Pancreas (tissue), 10 donors: ENCODE measurements around the gene MYO7B. TPM values are rescaled to one million over a fixed set of nuclear protein-coding genes. Genes with fewer than 3 reads are reported as not detected.
A peak's percentile ranks its signal among the peaks of the same experiment; 100 is the strongest.

ENCODE experiments used
- ATAC-seq, 4 donors: fragments of 200-7000 bp; cut with Tn5 transposase; one replicate each; pipeline versions ENCODE4 v1.8.0 to v1.9.1; 2020; ENCODE audit warnings: mild to moderate bottlenecking in 4 of 4, moderate library complexity in 4 of 4
- DNase-seq, 6 donors: peaks; one replicate each; pipeline ENCODE4 v3.0.0-alpha.2; 2020
- FAIRE-seq: peaks from 2 replicates; lab custom pipeline; 2012; peaks lifted over from hg19 to GRCh38; lab: Jason Lieb, UNC
- H3K27ac ChIP-seq, 4 donors: fragments of 200-600 bp; sonication (generic); 1 replicate in 3 of 4; 2 replicates in 1 of 4; pipeline versions ENCODE4 v1.5.0 to v1.8.0; 2020
- H3K27me3 ChIP-seq, 4 donors: fragments of 200-600 bp; one replicate each; pipeline ENCODE4 v1.8.0; 2021
- H3K36me3 ChIP-seq, 3 donors: fragments of 200-600 bp; sonication (generic) in 1 of 3; one replicate each; pipeline versions ENCODE4 v1.5.0 to v1.8.0; 2020 to 2021
- H3K4me1 ChIP-seq, 3 donors: fragments of 200-600 bp; one replicate each; pipeline ENCODE4 v1.8.0; 2021
- H3K4me3 ChIP-seq, 4 donors: fragments of 200-600 bp; sonication (generic) in 2 of 4; one replicate each; pipeline versions ENCODE4 v1.5.0 to v1.8.0; 2020 to 2021
- H3K9me3 ChIP-seq, 4 donors: fragments of 200-600 bp; one replicate each; pipeline ENCODE4 v1.8.0; 2021
- WGBS, 2 donors: extraction: QIAGEN DNeasy Blood & Tissue Kit; methylation state at CpG; one replicate each; pipeline ENCODE4 v1.1.7; 2013; 5-methylcytosine and 5-hydroxymethylcytosine counted together
- intact Hi-C, 3 donors: fragments of 100-400 bp; cut with DNase I; formaldehyde crosslinking; loops; one replicate each; pipeline versions ENCODE4 v1.11.1 to v1.14.2; 2022
- polyA plus RNA-seq, 2 donors: library from polyadenylated mRNA; stranded (reverse); fragments of 200-250 nt; gene quantifications; one replicate each; pipeline ENCODE4 v1.2.3, GENCODE V29; 2013
- total RNA-seq, 6 donors: library from RNA; stranded (reverse); fragmentation: NEBNext Ultra II Directional in 4 of 6; extraction: Animal tissue kit (Norgen Biotek cat#: 25700) in 4 of 6; gene quantifications; one replicate each; pipeline versions ENCODE4 v1.2.1 to v1.2.4, GENCODE V29; 2021 to 2023
- TF ChIP-seq, protein P1 (sequence below), 4 donors: fragments of 200-600 bp; sonication (generic) in 3 of 4; IDR thresholded peaks; one replicate each; pipeline versions ENCODE4 v1.5.0 to v1.8.0; 2021; ENCODE audit warnings: antibody characterized with exemption in 4 of 4
- donor health status: healthy with polysubstance abuse.
- donor health status: DM: no; HTN: no; CAD: no; lungs with moderate emphysema.
- donor health status: DM: no; HTN: no; CAD: no.
- donor health status: control.
- donor health status: control.
- donor health status: Bipolar disorder and iron deficiency.
- donor health status: DM: yes; HTN: yes; CAD: no.
- donor health status: DM: no; HTN: no; CAD: no.
- donor health status: DM: no; HTN: no; CAD: no.
- donor health status: DM: yes; HTN: yes; CAD: no.

The MYO7B gene
- total and polyA plus RNA-seq, 8 donors, result 0.12 to 1.5 (median 0.83) TPM

DNA sequence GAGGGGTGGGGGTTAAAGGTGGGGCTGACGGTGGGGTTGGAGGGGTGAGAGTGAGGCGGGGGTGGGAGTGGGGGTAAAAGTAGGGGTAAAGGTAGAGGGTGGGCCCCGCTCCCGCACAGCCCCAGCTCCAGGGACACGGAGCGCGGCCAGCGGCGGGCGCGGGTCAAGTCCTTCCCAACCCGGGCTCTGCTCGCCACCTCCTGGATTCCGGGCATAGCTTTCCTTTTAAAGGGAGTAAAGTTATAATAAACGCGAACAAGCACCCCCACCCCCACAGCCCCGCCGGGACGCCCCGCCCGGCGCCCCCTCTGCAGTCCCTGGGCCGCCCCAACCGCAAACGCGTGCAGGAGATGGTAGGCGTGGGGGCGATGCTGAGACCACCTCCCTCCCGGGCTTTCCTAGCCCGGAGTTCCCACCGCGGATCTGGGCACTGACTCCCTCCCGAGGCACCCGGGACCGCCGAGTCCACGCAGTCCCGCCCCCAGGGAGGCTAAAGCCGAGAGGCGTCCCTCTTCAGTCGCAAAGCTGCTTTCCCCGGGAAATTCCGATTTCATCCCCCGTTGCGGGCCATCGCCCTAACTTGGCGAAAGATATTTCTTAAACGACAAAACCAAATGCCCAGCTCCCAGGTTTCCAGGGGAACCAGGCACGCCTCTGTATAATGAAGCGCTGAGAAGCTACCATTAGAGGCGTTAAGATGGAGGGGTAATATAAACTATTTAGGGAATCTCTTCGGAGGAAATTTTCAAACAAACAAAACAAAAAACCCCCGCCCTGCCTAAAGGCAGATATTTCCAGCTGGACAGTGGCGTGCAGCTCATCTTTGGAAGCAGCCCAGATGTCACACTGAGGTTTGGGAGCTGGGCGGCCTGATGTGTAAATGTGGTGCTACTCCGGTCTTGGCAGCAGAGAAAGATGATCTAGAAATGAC, 140.1 kb downstream of the MYO7B start, which contains the start of gene LIMS2:
Gene LIMS2, minus strand, starts transcription at position 200 of the 931 bp plus-strand sequence. CDS start 506 bp downstream, outside the sequence.
- Histone ChIP-seq H3K36me3 (no peaks in the 10 kb centered on the region), H3K4me1 (peaks cover 0 to 8% (median 0%) of the 10 kb centered on the region in 3 donors), H3K9me3 (no peaks in the 10 kb centered on the region), H3K4me3 (peak within 1 kb of the TSS; percentile 26 to 58 (median 40)), H3K27me3 (no peaks in the 10 kb centered on the region), H3K27ac (no peak within 1 kb of the TSS)
- peak; percentile 43 to 77 (median 66) for ATAC-seq
- 3 to 4% methylated on average over 41 to 56 of the region's 56 CpGs for WGBS, 2 donors
- intact Hi-C loops, result no loop called here
- FAIRE-seq, result no peak
- TF ChIP-seq, protein P1, sequence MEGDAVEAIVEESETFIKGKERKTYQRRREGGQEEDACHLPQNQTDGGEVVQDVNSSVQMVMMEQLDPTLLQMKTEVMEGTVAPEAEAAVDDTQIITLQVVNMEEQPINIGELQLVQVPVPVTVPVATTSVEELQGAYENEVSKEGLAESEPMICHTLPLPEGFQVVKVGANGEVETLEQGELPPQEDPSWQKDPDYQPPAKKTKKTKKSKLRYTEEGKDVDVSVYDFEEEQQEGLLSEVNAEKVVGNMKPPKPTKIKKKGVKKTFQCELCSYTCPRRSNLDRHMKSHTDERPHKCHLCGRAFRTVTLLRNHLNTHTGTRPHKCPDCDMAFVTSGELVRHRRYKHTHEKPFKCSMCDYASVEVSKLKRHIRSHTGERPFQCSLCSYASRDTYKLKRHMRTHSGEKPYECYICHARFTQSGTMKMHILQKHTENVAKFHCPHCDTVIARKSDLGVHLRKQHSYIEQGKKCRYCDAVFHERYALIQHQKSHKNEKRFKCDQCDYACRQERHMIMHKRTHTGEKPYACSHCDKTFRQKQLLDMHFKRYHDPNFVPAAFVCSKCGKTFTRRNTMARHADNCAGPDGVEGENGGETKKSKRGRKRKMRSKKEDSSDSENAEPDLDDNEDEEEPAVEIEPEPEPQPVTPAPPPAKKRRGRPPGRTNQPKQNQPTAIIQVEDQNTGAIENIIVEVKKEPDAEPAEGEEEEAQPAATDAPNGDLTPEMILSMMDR (IDR thresholded peaks at IDR 0.05), result no peak
- peak in 2 of 6 donors; percentile 31 to 70 for DNase-seq

GRCh38 chr2:127676906-127677305, 141.4 kb downstream of the MYO7B start:
- H3K36me3 ChIP-seq, result no peaks in the 10 kb centered on the region
- TF ChIP-seq, protein P1 (IDR thresholded peaks at IDR 0.05), result no peak
- no peak overlapping the region for H3K27ac ChIP-seq
- peak in 1 of 6 donors; percentile 35 for DNase-seq
- no peaks in the 10 kb centered on the region for H3K9me3 ChIP-seq
- no peak for FAIRE-seq
- 83 to 87% methylated on average over 2 of the region's 2 CpGs for WGBS, 2 donors
- intact Hi-C loops, result no loop called here
- ATAC-seq, result no peak
- H3K27me3 ChIP-seq, result no peaks in the 10 kb centered on the region
- H3K4me3 ChIP-seq, result no peak overlapping the region
- peaks cover 0 to 8% (median 0%) of the 10 kb centered on the region in 3 donors for H3K4me1 ChIP-seq

- Histone ChIP-seq H3K27me3 (no peaks in the 10 kb centered on the region), H3K4me3 (no peak overlapping the region), H3K9me3 (no peaks in the 10 kb centered on the region), H3K4me1 (peaks cover 5 to 8% (median 5%) of the 10 kb centered on the region in 3 donors), H3K36me3 (no peaks in the 10 kb centered on the region), H3K27ac (no peak overlapping the region)
- ATAC-seq, result no peak
- no peak for FAIRE-seq
- 71 to 72% methylated on average over 10 of the region's 10 CpGs for WGBS, 2 donors
- TF ChIP-seq, protein P1 (IDR thresholded peaks at IDR 0.05), result no peak
- intact Hi-C loops, result no loop called here
- peak in 1 of 6 donors; percentile 36 for DNase-seq
Measured at GRCh38 chr2:127678531-127678930, 143.0 kb downstream of the MYO7B start.

GRCh38 chr2:127678991-127679390, 143.5 kb downstream of the MYO7B start:
- H3K4me1 ChIP-seq, result peaks cover 5 to 8% (median 5%) of the 10 kb centered on the region in 3 donors
- no peak for FAIRE-seq
- WGBS, 2 donors, result 83 to 88% methylated on average over 6 of the region's 6 CpGs

More at GRCh38 chr2:127678991-127679390, 143.5 kb downstream of the MYO7B start:
- no peaks in the 10 kb centered on the region for H3K9me3 ChIP-seq
- ATAC-seq (no peak), DNase-seq (no peak)
- TF ChIP-seq, protein P1 (IDR thresholded peaks at IDR 0.05), result no peak
- no peak overlapping the region for H3K4me3 ChIP-seq
- intact Hi-C loops, result no loop called here
- no peak overlapping the region for H3K27ac ChIP-seq
- H3K36me3 ChIP-seq, result no peaks in the 10 kb centered on the region
- H3K27me3 ChIP-seq, result no peaks in the 10 kb centered on the region
